ENCODE data around the gene NQO2.
A peak's percentile ranks its signal among the peaks of the same experiment; 100 is the strongest.

NQO2 gene

GRCh38 chr6:2999618-3000557, at the start of gene NQO2:
Gene NQO2, plus strand, starts transcription at chr6:2999894. Its CDS starts 6,659 bp downstream, at chr6:3006553.
- peak within 1 kb of the TSS; percentile 79 for H3K4me3 ChIP-seq (ENCODE audit: low read depth, low read length)
- no peak for TF ChIP-seq CTCF (IDR thresholded peaks at IDR 0.05; ENCODE audit: low read depth, low read length)

- H3K4me3 ChIP-seq (ENCODE audit: low read depth, low read length), result no peak overlapping the region
- TF ChIP-seq CTCF (IDR thresholded peaks at IDR 0.05; ENCODE audit: low read depth, low read length), result no peak
These were observed 49.0 kb upstream of the NQO2 start for GRCh38 chr6:2950713-2951112.

- TF ChIP-seq CTCF (IDR thresholded peaks at IDR 0.05; ENCODE audit: low read depth, low read length), result no peak
- H3K4me3 ChIP-seq (ENCODE audit: low read depth, low read length), result no peak overlapping the region
These were observed 48.0 kb upstream of the NQO2 start for GRCh38 chr6:2951728-2952127.

GRCh38 chr6:2952557-2953095, 47.1 kb upstream of the NQO2 start:
- no peak overlapping the region for H3K4me3 ChIP-seq (ENCODE audit: low read depth, low read length)
- TF ChIP-seq CTCF (IDR thresholded peaks at IDR 0.05; ENCODE audit: low read depth, low read length), result peak; percentile 99

- no peak overlapping the region for H3K4me3 ChIP-seq (ENCODE audit: low read depth, low read length)
- TF ChIP-seq CTCF (IDR thresholded peaks at IDR 0.05; ENCODE audit: low read depth, low read length), result no peak
These were observed 46.6 kb upstream of the NQO2 start for GRCh38 chr6:2953098-2953497.

- H3K4me3 ChIP-seq (ENCODE audit: low read depth, low read length), result no peak overlapping the region
- TF ChIP-seq CTCF (IDR thresholded peaks at IDR 0.05; ENCODE audit: low read depth, low read length), result no peak
These were observed 42.6 kb upstream of the NQO2 start for GRCh38 chr6:2956930-2957685.

Data from WI38 (cell line).